CD8-positive, alpha-beta memory T cell (primary cell): Measurements from ENCODE around the gene GPR78. TPM values are rescaled to one million over a fixed set of nuclear protein-coding genes. Genes with fewer than 3 reads are reported as not detected.

Experiments used
- CTCF ChIA-PET: fragments of 350-600 bp; sonication (Branson Sonifier 250); formaldehyde crosslinking; loops from one replicate; lab custom pipeline; 2021; ENCODE audit warnings: antibody characterized with exemption; lab: Charles Lee
- POLR2A ChIA-PET: fragments of 350-600 bp; sonication (Branson Sonifier 250); formaldehyde crosslinking; loops from one replicate; lab custom pipeline; 2021; ENCODE audit warnings: antibody characterized with exemption; lab: Charles Lee
- DNase-seq, 5 donors: peaks; one replicate each; pipeline versions ENCODE4 v3.0.0 to v3.0.0-alpha.2; 2020 to 2022; ENCODE audit warnings: mixed read lengths in 1 of 5
- H3K27ac ChIP-seq: one replicate; pipeline ENCODE4 v1.7.0; 2013; ENCODE audit warnings: low read depth, mild to moderate bottlenecking, low read length, moderate library complexity
- H3K27me3 ChIP-seq: 2 replicates; pipeline ENCODE4 v1.7.0; 2013; ENCODE audit warnings: low read length, mild to moderate bottlenecking; ENCODE audit not compliant: insufficient read depth, poor library complexity, severe bottlenecking
- H3K36me3 ChIP-seq: 2 replicates; pipeline ENCODE4 v1.7.0; 2013; ENCODE audit warnings: mild to moderate bottlenecking, low read length, moderate library complexity; ENCODE audit not compliant: insufficient read depth
- H3K4me1 ChIP-seq: 2 replicates; pipeline ENCODE4 v1.7.0; 2013; ENCODE audit warnings: mild to moderate bottlenecking, low read length, moderate library complexity; ENCODE audit not compliant: insufficient read depth
- H3K4me3 ChIP-seq: 2 replicates; pipeline ENCODE4 v1.7.0; 2013; ENCODE audit warnings: mild to moderate bottlenecking, low read length
- H3K9me3 ChIP-seq: 2 replicates; pipeline ENCODE4 v1.7.0; 2013; ENCODE audit warnings: mild to moderate bottlenecking, low read length
- H3K27ac Mint-ChIP-seq, 8 donors: one replicate each; pipeline ENCODE4 v1.8.0; 2020 to 2021; ENCODE audit warnings: mixed read lengths in 8 of 8, mild to moderate bottlenecking in 6 of 8, inconsistent platforms in 3 of 8, moderate library complexity in 3 of 8
- H3K27me3 Mint-ChIP-seq, 2 donors: one replicate each; pipeline ENCODE4 v1.8.0; 2020 to 2021; ENCODE audit warnings: mixed read lengths in 2 of 2, mild to moderate bottlenecking in 1 of 2, moderate library complexity in 1 of 2
- H3K36me3 Mint-ChIP-seq, 3 donors: one replicate each; pipeline ENCODE4 v1.8.0; 2020 to 2021; ENCODE audit warnings: mixed read lengths in 3 of 3, inconsistent platforms in 1 of 3, mild to moderate bottlenecking in 1 of 3
- H3K4me1 Mint-ChIP-seq, 3 donors: one replicate each; pipeline ENCODE4 v1.8.0; 2020 to 2021; ENCODE audit warnings: mixed read lengths in 3 of 3, inconsistent platforms in 1 of 3, mild to moderate bottlenecking in 1 of 3
- H3K4me3 Mint-ChIP-seq, 7 donors: one replicate each; pipeline ENCODE4 v1.8.0; 2020 to 2021; ENCODE audit warnings: mixed read lengths in 7 of 7, mild to moderate bottlenecking in 6 of 7, moderate library complexity in 4 of 7, inconsistent platforms in 2 of 7
- H3K9me3 Mint-ChIP-seq, 5 donors: one replicate each; pipeline ENCODE4 v1.8.0; 2020 to 2022; ENCODE audit warnings: mixed read lengths in 5 of 5, mild to moderate bottlenecking in 3 of 5, moderate library complexity in 2 of 5, inconsistent platforms in 1 of 5
- polyA plus RNA-seq: library from polyadenylated mRNA; unstranded; fragments of 300-500 nt; fragmentation: Illumina TruSeq; gene quantifications from one replicate; pipeline ENCODE4 v1.2.3, GENCODE V29; 2021
- total RNA-seq, 2 experiments: library from RNA; stranded (reverse); gene quantifications; one replicate each; pipeline ENCODE4 v1.2.3, GENCODE V29; 2021

The GPR78 gene
- total and polyA plus RNA-seq, 3 experiments from 2014 or later = not detected

DNA sequence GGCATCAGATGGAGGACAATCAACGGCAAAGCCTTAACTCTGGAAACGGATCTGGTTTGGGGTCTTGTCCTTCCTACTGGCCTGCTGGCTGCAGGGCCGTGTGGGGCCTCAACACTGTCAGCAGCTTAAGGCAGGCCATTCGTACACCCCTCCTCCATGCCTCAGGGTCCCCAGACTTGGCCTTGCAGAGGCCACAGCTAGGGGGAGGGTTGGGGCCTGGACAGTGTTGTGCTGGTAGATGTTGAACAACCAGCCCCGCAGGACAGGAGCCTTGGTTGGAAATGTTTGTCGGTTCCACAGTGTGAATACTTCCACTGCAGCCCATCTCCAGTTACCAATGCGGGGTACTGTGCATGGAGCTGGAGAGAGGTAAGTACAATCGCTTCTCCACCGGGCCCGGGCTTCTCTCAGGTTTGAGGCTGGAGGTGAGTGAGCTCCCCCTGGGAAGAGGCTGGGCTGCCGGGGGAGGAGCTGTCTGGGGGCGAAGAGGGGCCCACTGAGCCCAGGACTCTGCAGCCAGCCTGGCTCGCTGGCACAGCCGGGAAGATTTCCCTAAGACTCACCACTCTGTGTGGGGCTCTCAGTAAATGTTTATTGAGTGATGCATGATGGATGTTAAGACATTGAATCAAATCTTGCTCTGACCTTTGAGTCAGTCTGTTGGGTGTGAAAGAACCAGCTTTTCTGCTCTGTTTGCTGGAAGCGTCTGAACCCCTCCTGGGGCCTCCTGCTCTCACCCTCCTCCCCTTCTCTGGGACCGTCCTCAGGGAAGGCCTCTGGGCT is 19.7 kb upstream of the GPR78 start:
- Histone ChIP-seq H3K4me1 (no peaks in the 10 kb centered on the region), H3K36me3 (no peaks in the 10 kb centered on the region), H3K9me3 (no peaks in the 10 kb centered on the region), H3K27me3 (no peaks in the 10 kb centered on the region), H3K27ac (no peak overlapping the region), H3K4me3 (no peak overlapping the region)
- peaks cover 4 to 10% of the 10 kb centered on the region in 2 donors for H3K27me3 Mint-ChIP-seq
- no peaks in the 10 kb centered on the region for H3K4me1 Mint-ChIP-seq
- H3K36me3 Mint-ChIP-seq = no peaks in the 10 kb centered on the region
- DNase-seq = no peak
- no peak overlapping the region for H3K4me3 Mint-ChIP-seq
- POLR2A ChIA-PET = no interaction called here
- H3K27ac Mint-ChIP-seq = no peak overlapping the region
- H3K9me3 Mint-ChIP-seq = no peaks in the 10 kb centered on the region
- CTCF ChIA-PET = no interaction called here

DNA sequence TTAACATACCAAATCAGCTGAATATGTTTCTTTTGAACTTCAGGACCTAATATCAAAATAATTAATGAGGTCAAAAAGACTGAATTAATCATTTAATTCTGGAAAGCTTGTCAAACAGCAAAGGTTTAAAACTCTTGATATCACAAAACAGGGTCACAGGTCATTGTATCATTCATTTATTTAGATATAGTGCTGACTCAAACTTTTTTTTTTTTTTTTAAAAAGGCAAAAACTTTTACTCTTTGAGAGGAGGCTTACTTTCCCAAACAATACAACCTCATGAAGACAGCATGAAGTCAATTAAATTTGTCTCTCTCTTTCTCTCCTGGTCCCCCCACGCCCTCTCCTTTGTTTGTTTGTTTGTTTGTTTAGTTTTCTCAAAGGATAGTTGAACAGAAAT is 15.6 kb upstream of the GPR78 start:
- no peak overlapping the region for H3K4me3 Mint-ChIP-seq
- no peaks in the 10 kb centered on the region for H3K36me3 ChIP-seq
- no peaks in the 10 kb centered on the region for H3K36me3 Mint-ChIP-seq
- no peak overlapping the region for H3K4me3 ChIP-seq
- POLR2A ChIA-PET = no interaction called here
- CTCF ChIA-PET = no interaction called here
- H3K27me3 Mint-ChIP-seq = peaks cover 4 to 5% of the 10 kb centered on the region in 2 donors
- H3K9me3 ChIP-seq = no peaks in the 10 kb centered on the region
- H3K27me3 ChIP-seq = no peaks in the 10 kb centered on the region
- DNase-seq = no peak
- H3K9me3 Mint-ChIP-seq = no peaks in the 10 kb centered on the region
- H3K4me1 ChIP-seq = no peaks in the 10 kb centered on the region
- no peak overlapping the region for H3K27ac ChIP-seq
- H3K27ac Mint-ChIP-seq = no peak overlapping the region
- no peaks in the 10 kb centered on the region for H3K4me1 Mint-ChIP-seq

GRCh38 chr4:8568068-8568668 is 12.0 kb upstream of the GPR78 start:
- H3K4me1 Mint-ChIP-seq = no peaks in the 10 kb centered on the region
- POLR2A ChIA-PET = no interaction called here
- CTCF ChIA-PET = no interaction called here
- H3K27me3 Mint-ChIP-seq = peaks cover 0 to 3% of the 10 kb centered on the region in 2 donors
- DNase-seq = no peak
- no peaks in the 10 kb centered on the region for H3K36me3 ChIP-seq
- no peaks in the 10 kb centered on the region for H3K36me3 Mint-ChIP-seq
- H3K4me3 ChIP-seq = no peak overlapping the region
- H3K27me3 ChIP-seq = no peaks in the 10 kb centered on the region
- no peak overlapping the region for H3K4me3 Mint-ChIP-seq
- H3K27ac Mint-ChIP-seq = no peak overlapping the region
- no peaks in the 10 kb centered on the region for H3K9me3 ChIP-seq
- H3K9me3 Mint-ChIP-seq = no peaks in the 10 kb centered on the region
- H3K27ac ChIP-seq = no peak overlapping the region
- no peaks in the 10 kb centered on the region for H3K4me1 ChIP-seq

- no peaks in the 10 kb centered on the region for H3K9me3 Mint-ChIP-seq
These were observed 10.0 kb upstream of the GPR78 start for GRCh38 chr4:8570201-8570600.

GRCh38 chr4:8571702-8572685 is 8.2 kb upstream of the GPR78 start:
- Histone ChIP-seq H3K9me3 (no peaks in the 10 kb centered on the region), H3K27me3 (no peaks in the 10 kb centered on the region), H3K27ac (no peak overlapping the region), H3K4me3 (no peak overlapping the region), H3K36me3 (no peaks in the 10 kb centered on the region), H3K4me1 (no peaks in the 10 kb centered on the region)
- no peaks in the 10 kb centered on the region for H3K36me3 Mint-ChIP-seq
- no peak for DNase-seq
- H3K27ac Mint-ChIP-seq = no peak overlapping the region
- no peaks in the 10 kb centered on the region for H3K9me3 Mint-ChIP-seq
- CTCF ChIA-PET = no interaction called here
- POLR2A ChIA-PET = no interaction called here
- H3K4me1 Mint-ChIP-seq = no peaks in the 10 kb centered on the region
- H3K4me3 Mint-ChIP-seq = no peak overlapping the region
- peaks cover 0 to 5% of the 10 kb centered on the region in 2 donors for H3K27me3 Mint-ChIP-seq

More at GRCh38 chr4:8570201-8570600, 10.0 kb upstream of the GPR78 start:
- Histone ChIP-seq H3K9me3 (no peaks in the 10 kb centered on the region), H3K36me3 (no peaks in the 10 kb centered on the region), H3K27ac (no peak overlapping the region), H3K4me3 (no peak overlapping the region), H3K27me3 (no peaks in the 10 kb centered on the region), H3K4me1 (no peaks in the 10 kb centered on the region)
- H3K27ac Mint-ChIP-seq = no peak overlapping the region
- no peaks in the 10 kb centered on the region for H3K4me1 Mint-ChIP-seq
- ChIA-PET POLR2A (no interaction called here), CTCF (no interaction called here)
- H3K4me3 Mint-ChIP-seq = no peak overlapping the region
- H3K27me3 Mint-ChIP-seq = peaks cover 0 to 3% of the 10 kb centered on the region in 2 donors
- no peaks in the 10 kb centered on the region for H3K36me3 Mint-ChIP-seq
- DNase-seq = no peak

GRCh38 chr4:8573266-8573665 is 6.9 kb upstream of the GPR78 start:
- no peaks in the 10 kb centered on the region for H3K4me1 Mint-ChIP-seq
- H3K27me3 Mint-ChIP-seq = peaks cover 1 to 14% of the 10 kb centered on the region in 2 donors
- Histone ChIP-seq H3K27me3 (no peaks in the 10 kb centered on the region), H3K9me3 (no peaks in the 10 kb centered on the region), H3K4me1 (no peaks in the 10 kb centered on the region), H3K4me3 (no peak overlapping the region), H3K36me3 (no peaks in the 10 kb centered on the region), H3K27ac (no peak overlapping the region)
- CTCF ChIA-PET = no interaction called here
- no peak overlapping the region for H3K4me3 Mint-ChIP-seq
- no peaks in the 10 kb centered on the region for H3K9me3 Mint-ChIP-seq
- H3K27ac Mint-ChIP-seq = no peak overlapping the region
- H3K36me3 Mint-ChIP-seq = no peaks in the 10 kb centered on the region
- no peak for DNase-seq
- POLR2A ChIA-PET = no interaction called here

DNA sequence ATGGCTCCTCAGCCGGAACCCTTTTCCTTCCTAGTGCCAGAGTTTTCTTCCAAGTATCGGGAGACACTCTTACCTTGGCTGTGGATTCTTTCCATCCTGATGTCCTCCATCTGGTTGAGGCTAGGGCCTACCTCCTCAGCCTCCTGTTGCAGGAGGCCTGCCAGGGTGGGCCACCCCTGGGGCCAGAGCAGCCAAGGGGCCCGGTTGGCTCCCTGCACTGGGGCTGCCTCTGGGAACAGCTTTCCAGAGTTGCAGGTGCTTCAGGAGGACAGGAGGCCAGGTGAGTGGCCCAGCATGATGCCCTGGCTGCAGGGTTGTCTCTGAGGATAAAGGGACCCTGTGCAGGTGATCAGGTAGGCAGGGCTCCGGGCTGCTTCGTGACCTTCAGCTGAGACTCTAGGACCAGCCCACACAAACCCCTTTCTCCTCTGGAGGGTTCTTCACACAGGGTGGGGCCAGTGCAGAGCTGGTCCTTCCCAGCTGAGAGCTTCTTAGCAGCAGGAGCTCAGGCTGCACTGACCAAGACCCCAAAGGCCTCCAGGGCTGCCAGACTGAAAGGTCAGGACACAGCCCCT is 5.3 kb upstream of the GPR78 start:
- Histone ChIP-seq H3K27me3 (no peaks in the 10 kb centered on the region), H3K36me3 (no peaks in the 10 kb centered on the region), H3K4me3 (no peak overlapping the region), H3K9me3 (no peaks in the 10 kb centered on the region), H3K4me1 (no peaks in the 10 kb centered on the region), H3K27ac (no peak overlapping the region)
- Mint-ChIP-seq H3K36me3 (no peaks in the 10 kb centered on the region), H3K4me1 (no peaks in the 10 kb centered on the region), H3K27ac (no peak overlapping the region), H3K4me3 (no peak overlapping the region), H3K9me3 (no peaks in the 10 kb centered on the region), H3K27me3 (peaks cover 8 to 19% of the 10 kb centered on the region in 2 donors)
- no peak for DNase-seq
- CTCF ChIA-PET = no interaction called here
- POLR2A ChIA-PET = no interaction called here
